Rectal smooth muscle tissue (tissue), 1 donor: ENCODE measurements around the gene ZNF512B.
"Not testable (repeated sequence)": the region's sequence is repeated elsewhere in the genome, so short reads cannot be mapped to it uniquely, and the experiment has no call there.

Experiments used
- H3K27ac ChIP-seq: one replicate; pipeline ENCODE4 v1.7.0; 2013; ENCODE audit warnings: low read depth, low read length, inconsistent platforms
- H3K27me3 ChIP-seq: one replicate; pipeline ENCODE4 v1.7.0; 2013; ENCODE audit warnings: low read length; ENCODE audit not compliant: control insufficient read depth, insufficient read depth
- H3K36me3 ChIP-seq: one replicate; pipeline ENCODE4 v1.7.0; 2013; ENCODE audit warnings: low read length; ENCODE audit not compliant: control insufficient read depth, insufficient read depth
- H3K4me1 ChIP-seq: one replicate; pipeline ENCODE4 v1.7.0; 2013; ENCODE audit warnings: low read length; ENCODE audit not compliant: control insufficient read depth, insufficient read depth
- H3K4me3 ChIP-seq: one replicate; pipeline ENCODE4 v1.7.0; 2013; ENCODE audit warnings: low read length
- H3K9ac ChIP-seq: one replicate; pipeline ENCODE4 v1.7.0; 2013; ENCODE audit warnings: low read length

The ZNF512B gene

GRCh38 chr20:63969838-63970713 lies at the start of gene ZNF512B:
Gene ZNF512B (minus strand): TSS chr20:63969930. CDS start chr20:63967950, 1,980 bp downstream.
- Histone ChIP-seq H3K4me1 (peaks cover 6% of the 10 kb centered on the region), H3K27me3 (no peaks in the 10 kb centered on the region), H3K9ac (peak within 1 kb of the TSS; percentile 55), H3K27ac (peak within 1 kb of the TSS; percentile 52), H3K36me3 (no peaks in the 10 kb centered on the region), H3K4me3 (peak within 1 kb of the TSS; percentile 75)

DNA sequence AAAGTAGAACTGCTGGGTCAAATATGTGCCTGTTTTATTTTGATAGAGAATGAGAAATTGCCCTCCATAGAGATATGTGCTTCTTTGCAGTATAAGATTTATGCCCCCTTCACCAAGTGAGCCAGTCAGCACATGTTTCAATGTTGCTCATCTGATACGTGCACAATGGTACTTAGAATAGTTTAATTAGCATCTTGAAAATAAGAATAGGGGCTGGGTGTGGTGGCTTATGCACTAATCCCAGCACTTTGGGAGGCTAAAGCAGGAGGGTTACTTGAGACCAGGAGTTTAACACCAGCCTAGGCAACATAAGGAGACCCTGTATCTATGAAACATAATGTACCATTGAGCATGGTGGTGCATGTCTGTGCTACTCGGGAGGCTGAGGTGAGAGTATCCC lies 45.9 kb upstream of the ZNF512B start:
- H3K4me3 ChIP-seq: no peak overlapping the region
- H3K4me1 ChIP-seq: no peaks in the 10 kb centered on the region
- peaks cover 40% of the 10 kb centered on the region for H3K36me3 ChIP-seq
- no peak overlapping the region for H3K27ac ChIP-seq
- no peaks in the 10 kb centered on the region for H3K27me3 ChIP-seq
- no peak overlapping the region for H3K9ac ChIP-seq

- H3K9ac ChIP-seq, H3K4me3 ChIP-seq, H3K4me1 ChIP-seq, H3K27ac ChIP-seq, H3K27me3 ChIP-seq: not testable (repeated sequence)
- H3K36me3 ChIP-seq: peaks cover 34% of the 10 kb centered on the region
These were observed 42.8 kb upstream of the ZNF512B start for GRCh38 chr20:64012385-64013154.

GRCh38 chr20:64011366-64011779 lies 41.6 kb upstream of the ZNF512B start:
- Histone ChIP-seq H3K36me3 (peaks cover 33% of the 10 kb centered on the region), H3K4me1 (no peaks in the 10 kb centered on the region), H3K9ac (no peak overlapping the region), H3K4me3 (no peak overlapping the region), H3K27ac (no peak overlapping the region), H3K27me3 (no peaks in the 10 kb centered on the region)

DNA sequence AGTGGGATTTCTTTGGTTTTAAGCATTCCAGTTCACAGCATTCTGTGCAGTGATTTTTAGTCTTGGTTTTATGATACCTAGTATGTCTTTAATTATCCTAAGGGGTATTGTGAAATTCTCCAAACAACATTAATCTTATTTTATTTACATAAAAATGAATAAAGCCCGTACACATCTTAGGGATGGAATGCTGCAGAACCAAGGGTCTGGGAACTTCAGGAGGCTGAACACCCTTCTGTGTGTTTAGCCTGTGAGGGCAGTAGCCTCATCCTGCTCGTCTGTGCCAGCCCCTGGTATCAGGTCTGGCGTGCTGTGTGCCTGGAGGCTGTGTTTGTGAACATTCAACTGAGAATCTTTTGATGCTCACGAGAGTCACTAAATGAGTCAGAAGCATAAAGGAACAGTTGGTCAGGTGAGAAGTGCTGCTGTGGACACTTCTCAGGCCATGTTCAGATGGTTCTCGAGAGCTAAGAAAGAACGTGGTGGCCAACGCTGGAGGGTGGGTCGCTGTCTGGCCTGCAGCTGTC lies 41.0 kb upstream of the ZNF512B start:
- no peaks in the 10 kb centered on the region for H3K4me1 ChIP-seq
- no peak overlapping the region for H3K27ac ChIP-seq
- no peak overlapping the region for H3K9ac ChIP-seq
- H3K27me3 ChIP-seq: no peaks in the 10 kb centered on the region
- H3K36me3 ChIP-seq: peaks cover 36% of the 10 kb centered on the region
- H3K4me3 ChIP-seq: no peak overlapping the region

- no peaks in the 10 kb centered on the region for H3K4me1 ChIP-seq
- H3K36me3 ChIP-seq: peaks cover 38% of the 10 kb centered on the region
- no peak overlapping the region for H3K27ac ChIP-seq
These were observed 40.2 kb upstream of the ZNF512B start for GRCh38 chr20:64009811-64010387.

DNA sequence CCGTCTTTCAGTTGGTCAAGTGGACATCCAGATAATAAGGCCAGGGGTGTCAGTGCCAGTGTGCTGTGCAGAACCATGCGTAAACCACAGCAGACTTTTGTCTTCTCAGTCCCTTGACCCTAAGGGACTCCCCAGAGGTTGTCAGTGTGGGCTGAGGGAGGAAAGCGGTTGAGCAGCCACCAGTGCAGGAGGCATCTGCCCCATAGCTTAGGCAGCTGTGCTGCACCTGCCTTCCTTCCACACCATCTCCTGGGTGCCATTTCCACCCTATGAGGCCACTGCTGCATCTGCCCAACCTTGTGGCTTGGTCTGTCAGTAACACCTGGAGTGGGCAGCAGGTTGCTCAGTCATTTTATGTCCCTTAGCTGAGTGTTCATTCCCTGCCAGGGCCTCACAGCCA lies 37.2 kb upstream of the ZNF512B start:
- Histone ChIP-seq H3K36me3 (peaks cover 46% of the 10 kb centered on the region), H3K27me3 (no peaks in the 10 kb centered on the region), H3K9ac (no peak overlapping the region), H3K27ac (no peak overlapping the region), H3K4me3 (no peak overlapping the region), H3K4me1 (no peaks in the 10 kb centered on the region)

More at GRCh38 chr20:64009811-64010387, 40.2 kb upstream of the ZNF512B start:
- Histone ChIP-seq H3K4me3 (no peak overlapping the region), H3K27me3 (no peaks in the 10 kb centered on the region), H3K9ac (no peak overlapping the region)

DNA sequence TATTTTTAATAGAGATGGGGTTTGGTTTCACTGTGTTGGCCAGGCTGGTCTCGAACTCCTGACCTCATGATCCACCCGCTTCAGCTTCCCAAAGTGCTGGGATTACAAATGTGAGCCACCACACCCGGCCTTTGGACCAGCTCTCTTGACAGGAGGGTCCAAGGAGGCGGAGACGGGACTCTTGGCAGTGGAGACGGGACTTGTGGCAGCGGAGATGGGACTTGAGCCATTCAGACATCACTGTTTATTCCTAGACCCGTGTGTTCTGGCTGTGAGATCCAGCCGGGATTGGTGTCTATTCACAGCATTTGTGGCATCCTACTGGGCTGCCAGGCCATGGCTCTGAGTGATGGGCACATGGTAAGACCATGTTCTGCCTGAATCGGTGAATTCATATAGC lies 36.8 kb upstream of the ZNF512B start:
- Histone ChIP-seq H3K4me3 (no peak overlapping the region), H3K36me3 (peaks cover 46% of the 10 kb centered on the region), H3K4me1 (no peaks in the 10 kb centered on the region), H3K27ac (no peak overlapping the region), H3K9ac (no peak overlapping the region), H3K27me3 (no peaks in the 10 kb centered on the region)

- Histone ChIP-seq H3K4me1 (no peaks in the 10 kb centered on the region), H3K4me3 (no peak overlapping the region), H3K27me3 (no peaks in the 10 kb centered on the region), H3K36me3 (peaks cover 45% of the 10 kb centered on the region), H3K9ac (no peak overlapping the region), H3K27ac (no peak overlapping the region)
These were observed 35.7 kb upstream of the ZNF512B start for GRCh38 chr20:64005394-64005793.

- Histone ChIP-seq H3K4me1 (no peaks in the 10 kb centered on the region), H3K4me3 (no peak overlapping the region), H3K27ac (no peak overlapping the region), H3K36me3 (peaks cover 48% of the 10 kb centered on the region), H3K9ac (no peak overlapping the region), H3K27me3 (no peaks in the 10 kb centered on the region)
These were observed 34.4 kb upstream of the ZNF512B start for GRCh38 chr20:64003960-64004725.

DNA sequence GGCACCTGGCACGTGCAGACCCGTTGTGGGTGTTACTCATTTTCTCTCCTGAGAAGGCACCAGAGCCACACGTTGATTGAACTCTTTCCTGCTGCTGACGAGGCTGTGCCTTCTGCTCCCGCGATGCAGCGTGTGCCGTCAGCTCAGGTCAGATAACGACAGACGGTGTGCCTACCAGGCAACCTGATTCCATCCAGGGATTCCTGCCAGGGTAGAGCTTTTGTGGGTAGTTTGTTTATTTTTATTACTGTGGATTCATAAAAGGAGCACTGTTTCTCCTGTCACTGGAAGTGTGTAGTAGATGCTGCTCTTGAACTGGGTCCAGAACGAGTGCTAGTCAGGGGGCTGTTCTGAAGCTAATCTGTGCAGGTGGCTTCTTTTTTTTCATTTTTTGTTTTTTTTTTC lies 31.9 kb upstream of the ZNF512B start:
- H3K27me3 ChIP-seq: no peaks in the 10 kb centered on the region
- H3K9ac ChIP-seq: no peak overlapping the region
- no peak overlapping the region for H3K4me3 ChIP-seq
- H3K4me1 ChIP-seq: no peaks in the 10 kb centered on the region
- H3K36me3 ChIP-seq: peaks cover 46% of the 10 kb centered on the region
- H3K27ac ChIP-seq: no peak overlapping the region
